ENCODE results near the gene KCTD15.

DNA sequence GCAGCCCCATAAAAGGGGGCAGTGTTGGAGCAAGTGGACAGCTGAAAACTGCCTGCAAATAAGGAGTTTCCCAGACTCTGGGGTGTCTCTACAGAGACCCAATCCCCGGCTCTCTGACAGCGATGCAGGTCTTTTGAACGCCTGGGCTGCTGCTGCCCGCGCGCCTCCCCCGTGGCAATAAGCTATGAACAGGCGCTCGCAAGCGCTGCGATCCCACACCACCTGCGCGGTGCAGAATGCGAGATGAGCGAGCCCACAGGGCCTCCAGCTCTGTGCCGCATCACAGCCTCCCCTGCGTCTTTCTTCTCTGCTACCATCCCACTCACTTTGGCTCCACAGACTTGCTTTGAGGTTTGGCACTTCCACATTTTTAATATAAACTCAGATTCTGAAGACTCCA is 62.3 kb downstream of the KCTD15 start:
- TF ChIP-seq, protein P1, sequence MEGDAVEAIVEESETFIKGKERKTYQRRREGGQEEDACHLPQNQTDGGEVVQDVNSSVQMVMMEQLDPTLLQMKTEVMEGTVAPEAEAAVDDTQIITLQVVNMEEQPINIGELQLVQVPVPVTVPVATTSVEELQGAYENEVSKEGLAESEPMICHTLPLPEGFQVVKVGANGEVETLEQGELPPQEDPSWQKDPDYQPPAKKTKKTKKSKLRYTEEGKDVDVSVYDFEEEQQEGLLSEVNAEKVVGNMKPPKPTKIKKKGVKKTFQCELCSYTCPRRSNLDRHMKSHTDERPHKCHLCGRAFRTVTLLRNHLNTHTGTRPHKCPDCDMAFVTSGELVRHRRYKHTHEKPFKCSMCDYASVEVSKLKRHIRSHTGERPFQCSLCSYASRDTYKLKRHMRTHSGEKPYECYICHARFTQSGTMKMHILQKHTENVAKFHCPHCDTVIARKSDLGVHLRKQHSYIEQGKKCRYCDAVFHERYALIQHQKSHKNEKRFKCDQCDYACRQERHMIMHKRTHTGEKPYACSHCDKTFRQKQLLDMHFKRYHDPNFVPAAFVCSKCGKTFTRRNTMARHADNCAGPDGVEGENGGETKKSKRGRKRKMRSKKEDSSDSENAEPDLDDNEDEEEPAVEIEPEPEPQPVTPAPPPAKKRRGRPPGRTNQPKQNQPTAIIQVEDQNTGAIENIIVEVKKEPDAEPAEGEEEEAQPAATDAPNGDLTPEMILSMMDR (IDR thresholded peaks at IDR 0.05): no peak
- TF ChIP-seq EZH2 (IDR thresholded peaks at IDR 0.05; ENCODE audit: borderline replicate concordance, insufficient read depth, low read depth, low read length, poor library complexity, severe bottlenecking): no peak
